Stimulated activated CD8-positive, alpha-beta memory T cell treated with anti-CD3 and anti-CD28 coated beads, Interleukin-4, amount 100 ng/mL, for 24 hours (primary cell): ENCODE measurements around the gene WFDC5.

Experiments
- DNase-seq: peaks from one replicate; pipeline ENCODE4 v3.0.0-alpha.2; 2020; ENCODE audit warnings: low read depth

Gene WFDC5

DNA sequence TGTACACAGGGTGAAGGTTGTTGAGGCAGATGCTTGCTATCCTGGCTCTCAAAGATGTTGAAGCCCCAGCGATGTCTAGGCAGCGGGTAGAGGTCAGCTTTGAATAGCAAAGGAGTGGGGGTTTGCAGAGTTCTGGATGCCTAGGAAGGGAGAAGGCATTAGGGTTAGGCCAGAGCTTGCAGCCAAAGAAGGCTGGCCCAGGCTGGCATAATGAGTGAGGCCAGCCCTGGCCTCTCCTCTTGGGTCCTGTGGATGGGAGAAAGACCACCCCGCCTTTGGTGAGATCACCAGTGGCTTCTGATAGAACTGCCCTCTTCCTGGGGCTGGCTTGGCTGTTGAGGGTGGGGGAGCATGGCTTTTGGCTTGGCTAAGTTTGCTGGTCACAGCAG is 406 bp upstream of the WFDC5 start:
- no peak for DNase-seq

DNA sequence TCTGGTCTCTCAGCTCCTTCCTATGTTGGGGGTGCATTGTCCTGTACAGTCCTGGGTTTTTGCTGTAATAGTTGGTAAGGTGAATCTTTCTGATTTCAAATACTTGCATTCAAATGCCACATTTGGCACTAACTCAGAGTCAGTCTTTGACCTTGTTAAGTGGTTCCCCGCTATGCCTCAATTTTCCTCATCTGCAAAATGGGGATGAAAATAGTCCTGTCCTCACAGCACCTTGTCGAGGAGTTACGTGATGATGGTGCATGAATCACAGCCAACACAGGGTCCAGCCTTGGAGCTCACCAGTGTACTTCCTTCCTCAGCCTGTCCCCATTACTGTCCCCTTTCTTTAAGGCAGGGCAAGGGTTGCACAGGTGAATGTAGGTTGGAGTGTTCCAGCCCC is 1.1 kb downstream of the WFDC5 start:
- no peak for DNase-seq

DNA sequence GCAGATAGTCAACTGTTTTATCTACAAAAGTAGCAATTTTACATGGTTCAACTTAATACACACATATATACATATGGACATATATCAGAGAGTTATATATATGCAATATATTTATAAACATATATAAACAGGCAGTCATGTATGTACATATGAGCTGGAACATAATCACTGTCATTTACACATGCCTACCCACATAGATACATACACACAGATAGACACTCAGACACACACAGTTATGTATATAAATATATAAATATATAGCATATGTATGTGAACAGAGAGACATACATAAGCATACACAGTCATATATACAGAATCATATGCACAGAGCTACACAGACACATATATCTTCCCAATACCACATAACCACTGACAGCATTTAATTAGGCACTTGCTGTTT is 2.2 kb downstream of the WFDC5 start:
- no peak for DNase-seq

DNA sequence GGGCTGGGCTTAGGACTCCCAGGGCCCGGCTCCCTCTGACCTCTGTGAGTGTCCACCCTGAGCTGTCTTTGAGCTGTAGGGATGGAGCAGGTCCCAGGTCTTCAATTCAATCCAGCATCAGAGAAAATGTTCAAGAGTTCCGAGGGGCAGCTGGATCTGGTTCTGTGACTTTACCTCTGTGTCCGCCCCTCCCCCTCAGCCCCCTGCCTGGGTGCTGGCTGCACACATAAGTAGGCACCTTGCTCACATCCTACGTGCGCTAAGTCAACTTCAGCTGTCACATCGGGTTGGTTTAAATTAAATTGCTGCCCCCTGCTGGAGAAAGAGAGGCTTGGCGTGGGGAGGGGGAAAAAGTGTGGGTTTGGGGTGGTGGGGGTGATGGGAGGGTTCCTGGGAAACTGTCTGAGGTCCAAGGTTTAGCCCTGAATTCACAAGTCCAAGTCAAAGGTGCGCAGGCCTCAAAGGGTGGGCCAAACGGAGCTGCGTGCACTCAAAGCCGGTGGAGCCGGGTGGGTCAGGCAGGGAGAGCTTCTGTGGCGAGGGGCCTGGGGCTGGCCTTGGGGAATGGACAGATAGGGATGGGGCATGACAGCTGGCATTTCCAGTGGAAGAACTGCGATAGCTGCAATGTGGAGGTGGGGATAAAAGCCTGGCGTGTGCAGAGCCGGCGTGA is 3.0 kb downstream of the WFDC5 start:
- DNase-seq: no peak

DNA sequence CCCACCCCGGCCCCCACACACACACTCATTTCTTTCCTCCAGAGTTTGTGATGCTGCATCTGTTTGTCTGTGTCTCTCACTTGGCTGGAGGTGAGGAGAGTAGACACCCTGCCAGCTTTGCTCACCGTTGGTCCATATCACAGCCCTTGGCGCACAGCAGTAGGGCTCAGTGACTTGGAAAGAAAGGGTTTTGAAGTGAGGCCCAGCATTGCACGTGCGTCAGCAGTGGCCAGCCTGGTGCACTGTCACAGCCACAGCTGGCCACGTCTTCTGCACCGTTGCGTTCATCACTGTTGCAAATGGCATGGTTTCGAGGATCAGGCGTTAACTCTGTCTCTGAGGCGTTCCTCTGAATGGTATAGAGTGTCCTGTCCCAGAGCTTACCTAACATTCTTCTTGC is 3.7 kb downstream of the WFDC5 start:
- no peak for DNase-seq

DNA sequence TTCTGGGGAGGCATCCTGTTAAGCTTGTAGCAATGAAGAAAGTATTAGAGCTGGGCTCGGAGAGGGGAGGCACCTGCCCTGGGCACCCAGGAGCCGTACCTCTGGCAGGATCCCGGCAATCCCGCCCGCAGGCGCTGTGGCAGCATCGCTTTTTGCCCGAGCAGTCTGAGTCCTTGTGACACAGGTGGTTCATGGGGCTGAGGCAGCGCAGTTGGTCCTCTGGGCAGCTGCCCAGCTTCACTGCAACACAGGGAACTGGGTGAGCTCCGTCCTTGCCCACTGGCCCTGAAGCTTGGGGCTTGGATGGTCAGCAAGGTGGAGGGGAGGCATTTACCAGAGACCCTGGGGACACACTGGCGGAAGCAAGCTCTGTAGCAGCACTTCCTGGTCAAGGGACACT is 4.7 kb downstream of the WFDC5 start:
- no peak for DNase-seq

DNA sequence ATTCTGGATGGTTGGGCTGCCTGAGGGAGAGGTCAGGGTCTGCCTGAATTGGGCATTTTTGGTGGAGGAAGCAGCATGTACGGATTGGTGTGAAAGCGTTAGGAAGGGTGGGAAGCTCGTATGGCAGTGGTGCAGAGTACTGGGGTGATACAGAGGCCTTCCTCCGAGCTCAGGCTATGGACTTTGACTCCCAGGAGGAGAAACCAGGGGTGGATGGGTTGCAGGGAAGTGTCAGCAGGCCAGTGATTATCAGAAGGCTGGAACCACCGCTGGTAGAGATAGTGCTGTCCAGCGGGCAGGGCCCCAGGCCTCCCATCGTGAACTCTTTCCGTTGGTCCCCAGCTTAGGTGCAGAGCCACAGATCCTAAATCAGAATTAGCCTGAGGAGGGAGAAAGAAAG is 5.3 kb downstream of the WFDC5 start:
- DNase-seq: no peak

DNA sequence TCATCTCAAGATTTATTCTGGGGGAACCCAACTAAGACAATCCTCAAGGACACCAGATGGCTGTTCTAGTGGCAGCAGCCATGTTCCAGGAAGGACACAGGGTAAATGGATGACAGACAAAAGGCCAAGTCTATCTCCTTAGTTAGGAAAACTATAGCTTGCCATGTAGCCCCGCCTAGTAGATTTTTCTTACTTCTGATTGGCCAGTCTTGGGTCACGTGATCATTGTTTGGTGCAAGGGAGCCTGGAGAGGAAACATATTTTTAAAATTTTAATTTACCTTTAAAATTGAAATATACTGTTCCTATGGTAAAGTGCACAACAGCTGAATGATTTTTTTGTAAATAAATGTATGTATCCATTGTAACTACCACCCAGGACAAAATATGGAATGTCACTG is 9.7 kb downstream of the WFDC5 start:
- DNase-seq: no peak

DNA sequence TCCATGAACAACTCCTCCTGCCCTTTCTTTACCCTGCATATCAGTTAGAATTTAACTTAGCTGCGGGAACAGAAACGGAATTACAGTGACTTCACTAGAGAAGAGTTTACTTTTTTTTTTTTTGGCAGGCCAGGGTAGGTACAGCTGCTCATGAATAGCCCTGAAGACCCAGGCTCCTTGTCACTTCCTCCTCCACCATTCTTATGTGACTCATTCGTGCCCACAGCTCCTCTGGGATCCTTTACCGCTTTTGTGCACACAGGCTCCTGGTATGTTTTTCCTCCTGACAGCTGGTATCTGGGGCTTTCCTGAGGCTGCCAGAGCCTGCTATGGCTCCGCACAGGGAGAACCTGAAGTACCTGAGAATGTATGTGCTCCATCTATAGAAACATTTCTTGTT is 10.2 kb downstream of the WFDC5 start:
- DNase-seq: no peak

DNA sequence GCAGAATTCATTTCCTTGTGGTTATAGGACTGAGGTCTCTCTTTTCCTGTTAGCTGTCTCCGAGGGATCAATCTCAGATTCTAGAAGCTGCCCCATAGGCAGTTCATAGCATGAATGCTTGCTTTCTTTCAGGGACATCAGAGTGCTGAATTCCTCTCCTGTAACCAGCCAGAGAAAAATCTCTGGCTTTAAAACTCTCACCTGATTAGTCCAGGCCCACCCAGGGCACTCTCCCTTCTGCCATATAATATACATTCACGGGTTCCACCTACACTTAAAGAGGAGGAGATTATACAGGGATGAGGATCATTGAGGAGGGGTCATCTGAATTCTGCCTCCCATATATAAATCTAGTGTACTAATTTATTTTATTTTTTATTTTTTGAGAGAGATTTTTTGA is 11.9 kb downstream of the WFDC5 start:
- no peak for DNase-seq

DNA sequence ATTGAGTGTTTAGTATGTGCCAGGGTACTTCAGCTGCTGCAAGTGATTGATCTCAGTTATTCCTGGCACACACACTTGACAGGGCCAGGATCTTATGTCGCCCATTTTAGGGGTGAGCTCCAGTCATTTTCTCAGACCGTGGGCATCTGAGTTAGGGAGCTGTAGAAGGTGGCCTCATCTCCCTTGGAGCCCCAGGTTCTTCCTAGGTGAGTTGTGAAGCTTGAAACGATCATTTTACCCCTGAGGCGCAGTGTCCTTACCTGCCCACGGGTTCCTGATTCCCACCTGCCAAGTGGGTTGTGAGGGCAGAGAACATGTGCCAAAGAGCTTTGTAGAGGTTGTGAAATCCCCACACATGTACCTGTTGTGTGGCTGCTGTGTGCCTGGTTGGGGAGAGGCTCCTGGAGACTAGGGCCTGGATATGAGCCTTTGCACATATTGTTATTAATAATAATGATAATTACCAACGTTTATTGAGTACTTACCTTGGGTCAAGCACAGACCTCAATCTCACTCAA is 13.6 kb downstream of the WFDC5 start:
- no peak for DNase-seq

DNA sequence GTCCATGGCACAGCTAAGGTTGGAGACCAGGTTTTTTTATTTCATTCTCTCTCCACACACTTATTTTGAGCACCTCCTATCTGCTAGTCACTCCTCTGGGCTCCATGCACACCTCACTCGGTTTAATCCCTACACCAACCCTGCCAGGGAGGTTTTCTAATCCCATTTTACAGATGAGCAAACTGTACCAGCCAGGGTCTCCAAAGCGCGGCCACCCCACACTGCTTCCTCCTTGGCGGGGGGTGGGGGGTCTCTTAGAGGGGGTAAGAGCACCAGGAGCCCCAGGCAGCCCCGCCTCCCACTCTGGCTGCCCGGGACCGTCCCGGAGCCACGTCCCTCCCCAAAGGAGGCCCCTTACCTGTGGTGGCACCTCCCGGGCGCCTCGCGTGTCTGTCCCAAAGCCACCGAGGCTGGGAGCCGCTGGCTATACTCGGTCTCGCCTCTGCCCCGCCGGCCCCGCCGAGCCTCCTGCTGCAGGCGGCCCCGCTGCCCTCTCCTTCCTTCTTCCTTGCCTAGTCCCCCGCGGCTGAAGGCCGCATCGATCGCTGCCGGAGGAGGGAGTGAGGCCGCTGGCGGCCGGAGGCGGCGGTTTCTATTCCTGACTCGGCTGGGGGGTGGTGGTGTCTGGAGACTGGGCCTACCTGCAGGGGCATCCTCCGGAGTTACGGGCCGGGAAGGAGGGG is 14.3 kb downstream of the WFDC5 start, which contains the start of gene KCNS1:
Gene KCNS1, minus strand, starts transcription at position 565 of the 683 bp plus-strand sequence. CDS start 1,891 bp downstream, outside the sequence.
- DNase-seq: no peak

DNA sequence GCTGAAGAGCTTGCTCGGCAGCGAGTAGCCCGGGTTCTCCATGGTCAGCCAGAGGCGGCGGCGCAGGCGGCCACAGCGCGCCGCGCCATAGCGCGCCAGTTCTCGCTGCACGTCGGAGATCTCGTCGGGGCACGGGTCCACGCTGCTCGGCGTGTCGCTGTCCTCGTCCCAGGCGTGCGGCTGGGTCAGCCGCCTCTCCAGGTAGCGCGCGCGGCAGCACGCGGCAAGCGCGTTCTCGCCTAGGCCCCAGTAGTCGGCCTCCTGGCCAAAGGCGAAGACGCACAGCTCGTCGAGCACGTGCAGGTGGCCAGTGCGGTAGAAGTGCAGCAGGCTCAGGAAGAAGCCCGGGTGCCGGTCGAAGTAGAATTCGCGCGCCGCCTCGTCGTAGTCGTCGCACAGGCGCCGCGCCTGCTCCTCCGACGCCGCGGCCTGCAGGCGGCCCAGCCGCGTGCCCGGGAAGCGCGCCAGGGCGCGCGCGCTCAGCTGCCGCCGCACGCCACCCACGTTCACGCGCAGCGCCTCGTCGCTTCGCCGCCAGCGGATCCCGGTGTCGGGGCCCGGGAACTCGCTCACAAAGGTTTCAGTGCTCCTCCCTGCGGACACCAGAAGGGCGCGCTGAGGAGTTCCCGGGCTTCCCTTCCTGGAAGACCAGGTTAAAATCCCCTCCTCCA is 16.7 kb downstream of the WFDC5 start:
- no peak for DNase-seq

DNA sequence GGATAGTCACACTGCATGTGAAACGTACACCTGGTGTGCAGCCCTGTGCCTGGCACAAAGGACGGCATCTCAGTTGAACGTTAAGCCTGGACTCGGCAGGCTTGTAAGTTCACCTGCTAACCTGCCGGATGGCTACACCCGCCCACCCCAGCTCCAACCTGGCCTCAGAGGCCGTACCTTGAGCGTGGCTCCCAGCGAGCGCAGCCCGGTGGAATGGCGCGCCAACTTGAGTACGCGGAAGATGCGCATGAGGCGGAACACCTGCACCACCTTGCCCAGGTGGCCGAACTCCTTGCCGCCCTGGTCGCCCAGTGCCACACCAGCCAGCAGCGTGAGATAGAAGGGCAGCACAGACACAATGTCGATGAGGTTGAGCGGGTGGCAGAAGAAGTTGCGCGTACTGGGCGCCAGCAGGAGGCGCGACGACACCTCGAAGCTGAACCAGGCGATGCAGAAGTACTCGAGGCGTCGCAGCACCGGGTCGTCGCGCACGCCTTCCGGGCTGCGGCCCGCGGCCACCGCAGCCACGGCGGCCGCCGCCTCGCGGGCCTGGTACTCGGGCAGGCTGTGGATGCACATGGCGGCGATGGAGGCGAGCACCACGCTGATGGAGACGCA is 17.4 kb downstream of the WFDC5 start:
- peak; percentile 20 for DNase-seq

DNA sequence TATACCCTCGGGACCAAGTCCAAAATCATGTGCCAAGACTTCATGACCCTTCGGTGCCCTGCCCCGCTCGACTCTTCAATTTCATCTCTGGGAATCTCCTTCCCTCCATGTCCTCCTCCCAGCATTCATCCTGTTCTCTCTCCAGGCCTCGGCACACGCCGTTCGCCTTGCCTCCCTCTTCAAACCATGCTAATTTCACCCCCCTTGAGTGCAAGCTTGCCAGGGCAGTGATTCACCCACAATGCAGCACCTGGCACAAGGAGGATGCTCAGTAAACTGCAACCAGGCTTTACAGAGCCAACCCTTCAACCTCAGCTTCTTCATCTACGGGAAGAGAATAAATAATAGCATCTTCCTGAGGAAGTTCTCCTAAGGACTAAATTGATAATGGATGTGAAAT is 18.2 kb downstream of the WFDC5 start:
- no peak for DNase-seq

DNA sequence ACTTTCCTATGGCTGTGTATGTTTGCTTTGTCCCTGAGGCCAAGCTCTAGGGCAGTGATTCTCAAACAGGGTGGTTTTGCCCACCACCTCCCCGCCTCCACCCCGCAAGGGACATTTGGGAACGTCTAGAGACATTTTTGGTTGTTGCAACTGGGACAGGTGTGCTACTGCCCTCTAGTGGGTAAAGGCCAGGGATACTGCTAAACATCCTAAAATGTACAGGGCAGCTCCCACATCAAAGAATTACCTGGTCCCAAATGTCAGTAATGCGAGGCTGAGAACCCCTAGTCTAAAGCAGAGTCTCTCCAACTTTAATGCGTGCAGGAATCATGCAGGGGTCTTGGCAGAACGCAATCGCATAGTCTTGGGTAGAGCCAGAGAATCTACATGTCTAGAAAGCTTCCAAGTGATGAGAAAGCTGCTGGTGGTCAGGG is 19.2 kb downstream of the WFDC5 start:
- DNase-seq: peak; percentile 23

DNA sequence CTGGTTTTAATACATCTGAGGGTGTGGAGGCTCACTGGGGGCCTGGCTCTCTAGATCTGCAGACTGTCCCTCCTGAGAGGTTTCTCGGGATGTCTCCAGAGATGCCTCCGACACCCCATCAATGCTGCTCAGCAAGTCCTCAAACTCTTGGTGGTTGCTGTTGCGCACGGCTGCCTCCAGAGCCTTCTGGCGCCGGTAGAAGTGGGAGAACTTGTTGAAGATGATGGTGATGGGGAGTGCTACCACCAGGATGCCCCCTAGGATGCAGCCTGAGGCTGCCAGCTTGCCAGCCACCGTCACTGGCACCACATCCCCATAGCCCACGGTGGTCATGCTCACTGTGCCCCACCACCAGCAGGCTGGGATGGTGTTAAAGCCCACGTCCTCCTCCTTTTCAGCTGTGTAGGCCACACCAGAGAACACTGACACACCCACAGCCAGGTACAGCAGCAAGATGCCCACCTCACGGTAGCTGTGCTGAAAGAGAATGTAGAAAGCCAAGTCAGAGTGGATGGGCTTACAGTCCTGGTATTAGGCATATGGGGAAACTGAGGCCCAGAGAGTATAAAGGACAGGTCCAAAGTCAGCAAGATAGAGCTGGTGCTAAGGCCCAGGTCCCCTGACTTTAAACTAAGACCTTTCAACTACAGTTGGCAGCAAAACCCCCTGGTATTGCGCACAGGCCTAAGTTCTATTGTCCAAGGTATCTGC is 20.0 kb downstream of the WFDC5 start:
- no peak for DNase-seq

DNA sequence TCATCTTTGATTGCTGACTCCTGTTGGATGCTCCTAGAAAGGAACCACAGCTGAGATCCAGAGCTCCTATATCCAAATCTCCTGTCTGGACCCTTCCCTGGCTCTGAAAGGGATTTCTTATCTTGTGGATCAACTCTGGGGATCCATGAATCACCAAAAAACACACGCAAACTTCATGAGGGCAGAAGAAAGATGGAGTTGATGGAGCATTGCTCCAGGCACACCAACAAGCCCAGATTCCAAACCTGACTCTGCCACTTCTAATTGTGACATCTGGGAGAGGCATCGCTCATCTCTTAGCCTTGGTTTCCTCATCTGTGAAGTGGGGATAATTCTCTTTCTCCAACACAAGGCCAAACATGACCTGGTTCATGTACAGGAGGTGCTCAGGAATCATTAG is 20.8 kb downstream of the WFDC5 start:
- no peak for DNase-seq

DNA sequence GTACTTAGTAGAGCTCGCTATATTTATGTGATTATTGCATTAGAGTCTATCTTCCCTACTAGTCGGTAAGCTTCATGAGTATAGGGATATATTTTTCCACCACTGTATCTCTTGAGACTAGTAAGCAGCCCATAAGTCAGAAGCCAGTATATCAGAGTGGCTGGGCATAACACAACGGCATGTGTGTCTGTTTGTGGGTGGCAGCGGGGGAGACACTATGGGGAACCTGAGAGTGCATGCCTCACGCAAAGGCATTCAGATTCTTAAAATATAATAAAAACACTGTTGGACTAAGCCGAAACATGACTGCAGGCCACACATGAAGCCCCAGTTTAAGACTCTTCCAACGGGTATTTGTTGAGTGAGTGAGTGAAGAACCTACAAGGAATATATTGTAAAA is 22.1 kb downstream of the WFDC5 start:
- no peak for DNase-seq

DNA sequence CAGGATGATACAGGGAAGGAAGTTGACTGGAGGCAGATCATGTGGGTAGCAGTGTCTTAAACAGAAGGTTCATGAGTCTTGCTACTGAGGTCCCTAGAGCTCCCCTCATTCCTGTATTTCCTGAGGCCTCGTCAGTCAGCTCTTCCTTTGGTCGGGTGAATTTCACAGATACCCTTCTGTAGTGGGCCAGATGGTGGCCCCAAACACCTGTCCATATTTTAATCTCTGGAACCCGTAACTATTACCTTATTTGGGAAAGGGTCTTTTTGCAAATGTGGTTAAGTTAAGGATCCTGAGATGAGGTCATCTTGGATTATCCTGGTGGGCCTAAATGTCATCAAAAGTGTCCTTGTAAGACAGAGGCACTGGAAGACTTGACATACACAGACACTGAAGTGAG is 23.6 kb downstream of the WFDC5 start:
- DNase-seq: no peak

DNA sequence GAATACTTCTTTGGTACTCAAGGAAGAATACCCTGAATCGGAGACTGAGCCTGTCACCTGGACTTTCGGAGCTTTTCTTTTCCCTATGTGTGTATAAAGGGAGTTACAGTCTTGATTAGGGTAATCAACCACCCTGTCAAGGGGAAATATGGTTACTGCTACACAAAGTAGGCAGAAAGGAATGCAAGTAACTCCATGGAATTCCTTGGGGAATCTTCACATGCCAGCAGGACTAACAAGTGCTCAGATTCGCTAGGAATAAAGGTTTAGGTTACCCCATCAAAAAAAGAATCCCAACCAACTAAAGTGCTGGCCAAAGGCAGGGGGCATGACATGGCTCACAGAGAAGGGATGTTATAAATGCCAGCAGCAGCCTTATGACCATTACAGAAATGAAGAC is 24.5 kb downstream of the WFDC5 start:
- no peak for DNase-seq

DNA sequence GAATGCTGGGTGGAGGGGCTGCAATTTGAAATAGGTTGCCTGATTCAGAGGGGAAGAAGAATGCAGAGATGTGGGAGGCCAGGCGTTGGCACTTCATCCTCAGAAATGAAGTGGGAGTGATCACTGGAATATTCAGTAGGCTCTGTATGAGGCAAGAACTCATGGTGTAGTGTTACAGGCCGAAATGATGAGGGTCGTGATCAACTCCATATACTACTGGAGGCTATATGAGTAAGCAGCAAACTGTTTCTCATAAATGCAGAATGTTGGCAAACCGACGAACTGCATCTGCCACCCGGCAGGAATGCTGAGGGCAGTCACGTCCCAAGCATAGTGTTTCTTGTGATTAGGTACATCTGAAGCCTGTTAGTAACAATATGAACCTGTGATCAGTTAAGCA is 26.7 kb downstream of the WFDC5 start:
- no peak for DNase-seq
